Activated CD4-positive, CD25-positive, alpha-beta regulatory T cell treated with anti-CD3 and anti-CD28 coated beads, Interleukin-2, amount 50 U/mL, for 24 hours (primary cell): ENCODE data around the gene ATOSB.

Experiments used
- ATAC-seq, 2 donors: fragments of 150-1000 bp; cut with Tn5 transposase; one replicate each; pipeline ENCODE4 v1.10.0; 2021; ENCODE audit warnings: mild to moderate bottlenecking in 1 of 2, moderate library complexity in 1 of 2

Gene ATOSB

GRCh38 chr9:35085078-35085477 lies 30.6 kb downstream of the ATOSB start:
- ATAC-seq, result no peak

GRCh38 chr9:35079426-35080341 lies 36.0 kb downstream of the ATOSB start, which contains the start of gene FANCG:
Gene FANCG (minus strand): TSS chr9:35079942. CDS start chr9:35079524, 418 bp downstream.
- ATAC-seq, result peak; percentile 95 to 96

- no peak for ATAC-seq
Observed at GRCh38 chr9:35079041-35079425, 36.6 kb downstream of the ATOSB start.

- no peak for ATAC-seq
Observed at GRCh38 chr9:35078066-35078465, 37.6 kb downstream of the ATOSB start.

GRCh38 chr9:35076848-35077247 lies 38.8 kb downstream of the ATOSB start:
- no peak for ATAC-seq

- ATAC-seq, result no peak
Observed at GRCh38 chr9:35075358-35075757, 40.3 kb downstream of the ATOSB start.

GRCh38 chr9:35074791-35075190 lies 40.9 kb downstream of the ATOSB start:
- ATAC-seq, result no peak

- no peak for ATAC-seq
Observed at GRCh38 chr9:35074141-35074540, 41.5 kb downstream of the ATOSB start.

GRCh38 chr9:35073279-35073612 lies 42.4 kb downstream of the ATOSB start:
- peak; percentile 14 to 24 for ATAC-seq

- peak; percentile 83 to 87 for ATAC-seq
Observed at GRCh38 chr9:35072461-35073278, 43.0 kb downstream of the ATOSB start, which contains the start of gene VCP. Gene VCP (minus strand): TSS chr9:35072625. CDS start chr9:35072353, 272 bp downstream.

GRCh38 chr9:35071814-35072460 lies 43.7 kb downstream of the ATOSB start:
- ATAC-seq, result peak; percentile 39 to 53

- ATAC-seq, result peak; percentile 2 to 9
Observed at GRCh38 chr9:35070823-35071813, 44.5 kb downstream of the ATOSB start.

GRCh38 chr9:35069020-35069419 lies 46.6 kb downstream of the ATOSB start:
- no peak for ATAC-seq

GRCh38 chr9:35067056-35067455 lies 48.6 kb downstream of the ATOSB start:
- no peak for ATAC-seq

GRCh38 chr9:35060548-35061207 lies 55.0 kb downstream of the ATOSB start:
- ATAC-seq, result no peak

GRCh38 chr9:35059438-35059837 lies 56.2 kb downstream of the ATOSB start:
- no peak for ATAC-seq

GRCh38 chr9:35057271-35057620 lies 58.4 kb downstream of the ATOSB start:
- no peak for ATAC-seq

GRCh38 chr9:35056571-35057270 lies 58.9 kb downstream of the ATOSB start:
- peak in 1 of 2 donors; percentile 41 for ATAC-seq

- ATAC-seq, result no peak
Observed at GRCh38 chr9:35054871-35055644, 60.6 kb downstream of the ATOSB start.
